ENCODE data around the gene ZNF433.
"Not testable (repeated sequence)": the region's sequence is repeated elsewhere in the genome, so short reads cannot be mapped to it uniquely, and the experiment has no call there.

Gene ZNF433

DNA sequence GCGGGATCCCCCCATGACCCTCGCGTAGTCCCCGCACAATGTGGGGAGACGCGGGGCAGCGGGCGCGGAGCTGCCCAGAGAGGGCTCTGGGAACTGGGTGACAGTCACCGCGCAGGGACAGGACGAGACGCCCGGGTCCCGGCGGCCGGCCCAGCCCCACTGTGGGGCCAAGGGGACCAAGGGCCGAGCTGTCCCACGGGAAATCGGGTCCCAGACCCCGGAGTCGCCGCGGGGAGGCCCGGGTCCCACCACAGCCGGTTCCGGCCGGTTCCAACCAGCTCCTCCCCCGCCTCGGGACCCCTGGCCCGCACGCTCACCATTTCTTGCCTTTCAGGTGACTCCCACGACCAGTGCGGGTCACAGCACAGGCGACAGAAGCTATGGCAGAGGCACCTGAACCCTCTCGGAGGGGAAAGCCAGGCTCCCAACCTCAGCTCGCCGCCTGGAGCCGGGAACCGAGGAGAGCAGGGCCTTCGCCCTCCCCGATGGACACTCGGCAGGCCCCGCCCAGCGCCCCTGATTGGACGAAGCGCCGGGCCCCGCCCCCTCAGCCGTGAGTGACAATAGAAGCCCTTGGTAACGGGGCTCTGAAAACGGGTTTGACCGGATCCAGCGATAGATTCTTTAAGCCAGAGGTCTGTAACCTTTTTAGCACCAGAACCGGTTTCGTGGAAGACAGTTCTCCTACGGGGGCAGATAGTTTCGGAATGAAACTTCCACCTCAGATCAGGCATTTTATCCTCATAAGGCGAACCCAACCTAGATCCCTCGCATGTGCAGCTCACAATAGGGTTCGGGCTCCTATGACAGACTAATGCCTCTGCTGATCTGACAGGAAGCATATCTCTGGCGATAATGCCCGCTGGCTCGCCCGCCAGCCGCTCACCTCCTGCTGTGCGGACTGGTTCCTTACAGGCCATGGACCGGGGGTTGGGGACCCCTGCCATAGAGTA lies at the start of gene ZNF433:
Gene ZNF433, minus strand, starts transcription at position 460 of the 953 bp plus-strand sequence. Its CDS starts 140 bp downstream, at position 320.
- DNase-seq: peak; percentile 97

DNA sequence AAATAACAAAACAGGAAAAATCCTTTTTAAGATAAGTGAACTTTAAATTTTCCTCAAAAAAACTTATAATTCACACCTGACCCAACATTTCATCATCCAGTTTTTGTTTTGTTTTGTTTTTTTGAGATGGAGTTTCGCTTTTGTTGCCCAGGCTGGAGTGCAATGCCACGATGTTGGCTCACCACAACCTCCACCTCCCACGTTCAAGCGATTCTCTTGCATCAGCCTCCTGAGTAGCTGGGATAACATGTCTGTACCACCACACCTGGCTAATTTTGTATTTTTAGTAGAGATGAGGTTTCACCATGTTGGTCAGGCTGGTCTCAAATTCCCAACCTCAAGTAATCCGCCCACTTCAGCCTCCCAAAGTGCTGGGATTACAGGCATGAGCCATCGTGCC lies 47.9 kb upstream of the ZNF433 start:
- not testable (repeated sequence) for DNase-seq

DNA sequence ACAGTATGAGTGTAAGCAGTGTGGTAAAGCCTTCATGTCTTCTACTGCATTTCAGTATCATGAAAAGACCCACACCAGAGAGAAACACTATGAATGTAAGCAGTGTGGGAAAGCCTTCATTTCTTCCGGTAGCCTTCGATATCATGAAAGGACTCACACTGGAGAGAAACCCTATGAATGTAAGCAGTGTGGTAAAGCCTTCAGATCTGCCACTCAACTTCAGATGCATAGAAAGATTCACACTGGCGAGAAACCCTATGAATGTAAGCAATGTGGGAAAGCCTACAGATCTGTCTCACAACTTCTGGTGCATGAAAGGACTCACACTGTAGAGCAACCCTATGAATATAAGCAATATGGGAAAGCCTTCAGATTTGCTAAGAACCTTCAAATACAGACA lies 41.9 kb upstream of the ZNF433 start:
- no peak for DNase-seq

DNA sequence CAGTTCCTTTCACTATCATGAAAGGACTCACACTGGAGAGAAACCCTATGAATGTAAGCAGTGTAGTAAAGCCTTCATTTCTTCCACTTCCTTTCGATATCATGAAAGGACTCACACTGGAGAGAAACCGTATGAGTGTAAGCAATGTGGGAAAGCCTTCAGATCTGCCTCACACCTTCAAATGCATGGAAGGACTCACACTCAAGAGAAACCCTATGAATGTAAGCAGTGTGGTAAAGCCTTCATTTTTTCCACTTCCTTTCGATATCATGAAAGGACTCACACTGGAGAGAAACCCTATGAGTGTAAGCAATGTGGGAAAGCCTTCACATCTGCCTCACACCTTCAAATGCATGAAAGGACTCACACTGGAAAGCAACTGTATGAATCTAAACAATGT lies 40.9 kb upstream of the ZNF433 start:
- not testable (repeated sequence) for DNase-seq

DNA sequence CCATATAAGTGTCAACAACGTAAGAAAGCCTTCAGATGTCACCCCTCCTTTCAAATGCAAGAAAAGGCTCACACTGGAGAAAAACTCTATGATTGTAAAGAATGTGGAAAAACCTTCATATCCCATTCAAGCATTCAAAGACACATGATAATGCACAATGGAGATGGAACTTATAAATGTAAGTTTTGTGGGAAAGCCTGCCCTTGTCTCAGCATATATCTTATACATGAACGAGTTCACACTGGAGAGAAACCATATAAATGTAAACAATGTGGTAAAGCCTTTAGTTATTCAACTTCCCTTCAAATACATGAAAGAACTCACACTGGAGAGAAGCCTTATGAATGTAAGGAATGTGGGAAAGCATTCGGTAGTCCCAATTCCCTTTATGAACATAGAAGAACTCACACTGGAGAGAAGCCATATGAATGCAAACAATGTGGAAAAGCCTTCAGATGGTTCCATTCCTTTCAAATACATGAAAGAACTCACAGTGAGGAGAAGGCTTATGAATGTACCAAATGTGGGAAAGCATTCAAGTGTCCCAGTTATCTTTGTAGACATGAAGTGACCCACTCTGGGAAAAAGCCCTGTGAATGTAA lies 40.2 kb upstream of the ZNF433 start:
- DNase-seq: no peak

DNA sequence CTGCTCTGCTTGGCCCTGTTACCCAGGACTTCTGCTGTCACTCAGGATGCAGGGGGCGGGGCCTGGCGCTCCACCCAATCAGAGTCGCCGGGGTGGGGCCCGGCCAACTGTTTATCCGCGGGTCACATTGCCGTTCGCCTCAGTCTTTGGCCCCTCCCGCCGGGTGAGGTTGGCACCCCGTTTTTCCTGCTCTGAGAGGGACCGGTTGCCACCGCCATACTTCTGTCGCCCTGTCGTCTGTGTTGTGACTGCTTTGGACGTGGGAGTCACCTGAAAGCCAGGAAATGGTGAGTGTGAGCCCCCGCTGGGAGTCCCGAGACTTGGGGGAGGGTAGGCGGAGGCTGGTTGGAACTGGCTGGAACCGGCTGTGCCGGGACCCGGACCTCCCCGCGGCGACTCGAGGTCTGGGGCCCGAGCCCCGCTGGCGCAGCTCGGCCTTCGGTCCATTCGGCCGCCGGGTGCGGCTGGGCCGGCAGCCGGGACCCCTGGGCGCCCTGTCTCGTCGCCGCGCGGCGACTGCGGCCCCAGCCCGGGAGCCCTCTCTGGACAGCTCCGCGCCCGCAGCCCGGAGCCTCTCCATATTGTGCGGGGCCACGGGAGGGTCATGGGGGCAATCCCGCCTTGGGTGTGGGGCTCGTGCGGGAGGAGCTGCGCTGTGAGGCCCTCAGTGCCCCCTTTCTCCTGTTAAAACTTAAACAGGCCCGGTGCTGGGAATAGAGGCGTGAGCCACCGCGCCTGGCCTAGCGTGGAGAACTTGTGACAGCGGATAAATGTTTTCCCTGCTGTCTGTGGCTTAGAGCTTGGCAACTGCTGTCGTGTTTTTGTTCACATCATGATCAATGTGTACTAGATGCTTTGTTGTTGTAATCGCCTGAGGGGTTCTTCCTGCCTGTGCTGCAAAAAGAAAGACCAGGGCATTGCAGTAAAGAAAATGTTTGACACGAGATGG lies 29.4 kb upstream of the ZNF433 start, which contains the start of gene ZNF844:
Gene ZNF844, plus strand, starts transcription at position 142 of the 949 bp plus-strand sequence. Its CDS starts 143 bp downstream, at position 285.
- peak; percentile 96 for DNase-seq

DNA sequence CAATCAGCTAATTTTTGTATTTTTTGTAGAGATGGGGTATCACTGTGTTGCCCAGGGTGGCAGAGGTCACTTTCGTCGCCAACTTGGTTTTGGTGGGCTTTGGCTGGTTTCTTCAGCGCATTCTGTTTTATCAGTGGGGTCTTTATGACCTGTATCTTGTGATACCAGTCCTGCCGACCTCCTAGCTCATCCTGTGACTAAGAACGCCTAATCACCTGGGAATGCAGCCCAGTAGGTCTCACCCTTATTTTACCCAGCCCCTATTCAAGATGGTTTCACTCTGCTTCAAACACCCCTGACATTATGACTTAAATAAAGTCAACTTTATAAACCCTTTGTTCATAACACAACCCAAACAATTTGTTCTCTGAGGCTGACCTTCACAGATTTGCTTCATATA lies 20.3 kb upstream of the ZNF433 start:
- no peak for DNase-seq

DNA sequence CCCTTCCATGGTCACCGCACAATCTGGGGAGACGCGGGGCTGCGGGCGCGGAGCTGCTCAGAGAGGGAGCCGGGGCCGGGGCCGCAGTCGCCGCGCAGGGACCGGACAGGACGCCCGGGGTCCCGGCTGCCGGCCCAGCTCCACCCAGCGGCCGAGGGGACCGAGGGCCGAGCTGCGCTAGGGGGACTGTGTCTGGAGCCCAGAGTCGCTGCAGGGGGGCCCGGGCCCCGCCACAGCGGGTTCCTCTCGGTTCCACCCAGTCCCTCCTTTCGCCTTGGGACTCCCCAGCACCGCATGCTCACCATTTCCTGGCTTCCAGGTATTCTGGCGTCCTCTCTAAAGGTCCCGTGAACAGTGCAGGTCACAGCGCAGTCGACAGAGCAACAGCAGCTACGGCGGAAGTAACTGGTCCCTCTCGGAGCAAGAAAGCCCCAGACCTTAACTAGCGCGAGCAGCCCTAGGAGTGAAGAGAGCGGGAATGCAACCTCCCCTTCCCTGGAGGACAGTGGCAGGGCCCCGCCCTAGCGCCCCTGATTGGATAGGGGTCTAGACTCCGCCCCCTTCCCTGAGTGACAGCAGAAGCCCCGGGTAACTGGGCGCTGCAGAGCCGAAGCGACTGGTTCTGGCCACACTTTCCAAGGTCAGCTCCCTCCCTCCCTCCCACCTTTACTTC lies 17.2 kb upstream of the ZNF433 start, which contains the start of gene ZNF878:
Gene ZNF878, minus strand, starts transcription at position 465 of the 673 bp plus-strand sequence. Its CDS starts 160 bp downstream, at position 305.
- DNase-seq: peak; percentile 93

DNA sequence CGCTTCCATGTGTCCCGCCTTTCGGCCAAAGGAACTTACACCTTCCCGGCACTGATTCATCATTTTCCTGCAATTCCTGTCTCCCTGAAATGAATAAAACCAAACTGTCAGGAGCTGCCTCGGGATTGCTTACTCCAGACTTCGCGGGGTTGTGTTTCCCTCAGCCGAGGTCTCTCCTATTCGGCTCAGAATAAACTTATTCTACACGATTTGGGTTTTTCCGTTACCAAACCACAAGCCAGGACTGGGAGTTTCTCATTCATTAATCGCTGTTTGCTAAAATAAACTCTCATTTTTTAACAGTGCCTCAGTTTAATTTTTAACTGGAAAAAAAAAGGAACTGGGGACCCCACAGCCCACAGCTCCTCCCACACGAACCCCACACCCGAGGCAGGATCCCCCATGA lies 16.6 kb upstream of the ZNF433 start:
- no peak for DNase-seq

DNA sequence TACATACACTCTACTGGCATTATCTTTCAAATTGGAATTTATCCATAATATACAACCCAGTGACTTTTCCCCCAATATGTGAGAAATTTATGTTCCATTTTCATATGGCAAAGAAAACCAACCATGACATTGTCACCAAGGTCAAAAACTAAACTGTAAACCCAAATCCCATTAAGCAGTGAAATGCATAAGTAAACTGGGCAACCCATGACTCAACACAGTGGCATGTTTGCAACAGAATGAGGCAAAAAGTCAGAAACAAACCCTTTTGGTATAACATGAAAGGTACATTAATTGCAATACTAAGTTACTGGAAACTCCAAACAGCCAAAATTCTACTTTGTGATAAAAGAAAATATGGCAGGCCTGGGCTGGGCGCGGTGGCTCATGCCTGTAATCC lies 12.4 kb upstream of the ZNF433 start:
- no peak for DNase-seq

DNA sequence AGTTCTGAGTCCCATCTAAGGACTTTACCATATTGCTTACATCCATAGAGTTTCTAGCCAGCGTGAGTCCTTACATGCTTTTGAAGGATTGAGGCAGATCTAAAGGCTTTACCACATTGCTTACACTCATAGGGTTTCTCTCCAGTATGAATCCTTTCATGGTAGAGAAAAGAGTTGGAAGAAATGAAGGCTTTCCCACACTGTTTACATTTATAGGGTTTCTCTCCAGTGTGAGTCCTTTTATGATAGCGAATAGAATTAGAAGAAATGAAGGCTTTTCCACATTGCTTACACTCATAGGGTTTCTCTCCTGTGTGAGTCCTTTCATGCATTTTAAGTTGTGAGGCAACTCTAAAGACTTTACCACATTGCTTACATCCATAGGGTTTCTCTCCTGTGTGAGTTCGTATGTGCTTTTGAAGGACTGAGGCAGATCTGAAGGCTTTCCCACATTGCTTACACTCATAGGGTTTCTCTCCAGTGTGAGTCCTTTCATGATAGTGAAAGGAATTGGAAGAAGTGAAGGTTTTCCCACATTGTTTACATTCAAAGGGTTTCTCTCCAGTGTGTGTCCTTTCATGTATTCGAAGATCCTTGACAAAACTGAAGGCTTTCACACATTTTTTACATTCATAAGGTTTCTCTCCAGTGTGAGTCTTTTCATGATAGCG lies 8.4 kb upstream of the ZNF433 start:
- no peak for DNase-seq

DNA sequence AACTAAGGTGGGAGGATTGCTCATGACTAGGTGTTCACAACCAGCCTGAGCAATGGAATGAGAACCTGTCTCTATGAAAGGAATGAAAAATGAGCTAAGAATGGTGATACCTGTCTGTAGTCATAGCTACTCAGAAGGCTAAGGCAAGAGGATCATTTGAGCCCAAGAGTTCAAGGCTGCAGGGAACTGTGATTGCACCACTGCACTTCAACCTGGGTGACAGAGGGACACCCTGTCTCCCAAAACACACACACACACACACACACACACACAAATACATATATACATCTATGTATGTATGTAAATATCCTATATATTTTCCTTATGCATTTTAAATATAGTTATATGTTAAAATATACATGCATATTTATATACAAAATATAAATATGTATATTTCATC lies 7.4 kb upstream of the ZNF433 start:
- DNase-seq: no peak

DNA sequence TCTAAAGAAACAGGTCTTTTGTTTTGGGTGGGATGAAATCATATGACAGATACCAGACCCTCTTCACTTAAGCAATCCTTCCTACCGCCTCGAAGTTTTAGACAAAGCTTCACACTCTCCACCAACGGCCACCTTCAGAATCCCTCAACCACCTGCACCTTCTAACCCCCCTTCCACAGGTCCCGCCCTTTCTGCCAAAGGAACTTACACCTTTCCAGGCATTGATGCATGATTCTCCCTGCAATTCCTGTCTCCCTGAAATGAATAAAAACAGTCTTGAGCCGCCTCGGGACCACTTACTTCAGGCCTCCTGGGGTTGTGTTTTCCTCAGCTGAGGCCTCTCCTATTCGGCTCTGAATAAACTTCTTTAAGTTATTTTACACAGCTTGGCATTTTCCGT lies 859 bp downstream of the ZNF433 start:
- DNase-seq: peak; percentile 36

DNA sequence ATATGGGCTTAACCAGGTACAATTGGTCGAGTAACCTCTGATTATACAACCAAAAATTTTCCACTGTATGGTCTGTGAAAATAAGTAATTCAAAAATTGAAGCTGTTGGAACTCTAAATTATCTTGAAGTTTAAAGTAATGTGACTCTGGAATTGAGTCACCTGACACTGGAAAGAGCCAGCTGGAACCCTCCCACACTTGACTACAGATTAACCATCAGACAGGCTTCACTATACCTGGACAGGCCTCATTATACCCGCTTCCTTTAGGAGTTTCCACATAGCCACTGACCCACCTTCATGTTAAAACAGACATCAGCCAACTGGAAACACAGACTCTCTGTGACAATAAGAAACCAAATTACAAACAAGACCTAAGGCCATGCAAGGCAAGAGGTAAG lies 1.3 kb downstream of the ZNF433 start:
- no peak for DNase-seq

DNA sequence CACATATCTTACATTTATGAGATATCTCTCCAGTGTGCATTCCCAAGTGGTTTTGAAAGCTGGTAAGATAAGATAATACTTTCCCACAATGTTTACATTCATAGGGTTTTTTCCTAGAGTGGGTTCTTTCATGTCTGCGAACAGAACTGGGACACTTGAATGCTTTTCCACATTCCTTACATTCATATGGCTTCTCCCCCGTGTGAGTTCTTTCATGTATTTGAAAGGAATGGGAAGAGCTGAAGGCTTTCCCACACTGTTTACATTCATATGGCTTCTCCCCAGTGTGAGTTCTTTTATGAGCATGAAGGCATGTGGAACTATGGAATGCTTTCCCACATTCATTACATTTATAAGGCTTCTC lies 19.7 kb downstream of the ZNF433 start:
- DNase-seq: no peak

DNA sequence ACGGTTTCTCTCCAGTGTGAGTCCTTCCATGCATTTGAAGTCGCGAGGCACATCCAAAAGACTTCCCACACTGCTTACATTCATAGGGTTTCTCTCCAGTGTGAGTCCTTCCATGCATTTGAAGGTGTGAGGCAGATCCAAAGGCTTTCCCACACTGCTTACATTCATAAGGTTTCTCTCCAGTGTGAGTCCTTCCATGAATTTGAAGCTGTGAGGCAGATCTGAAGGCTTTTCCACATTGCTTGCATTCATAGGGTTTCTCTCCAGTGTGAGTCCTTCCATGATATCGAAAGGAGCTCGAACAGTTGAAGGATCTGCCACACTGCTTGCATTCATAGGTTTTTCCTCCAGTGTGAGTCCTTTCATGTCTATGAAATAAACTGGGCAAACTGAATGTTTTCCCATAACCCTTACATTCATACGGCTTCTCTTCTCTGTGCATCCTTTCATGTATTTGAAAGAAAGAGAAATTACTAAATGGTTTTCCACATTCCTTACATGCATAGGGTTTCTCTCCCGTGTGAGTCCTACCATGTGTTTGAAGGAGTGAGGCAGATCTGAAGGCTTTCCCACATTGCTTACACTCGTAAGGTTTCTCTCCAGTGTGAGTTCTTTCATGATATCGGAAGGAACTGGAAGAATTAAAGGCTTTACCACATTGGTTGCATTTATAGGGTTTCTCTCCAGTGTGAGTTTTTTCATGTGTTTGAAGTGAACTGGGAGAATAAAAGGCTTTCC lies 20.3 kb downstream of the ZNF433 start:
- no peak for DNase-seq

DNA sequence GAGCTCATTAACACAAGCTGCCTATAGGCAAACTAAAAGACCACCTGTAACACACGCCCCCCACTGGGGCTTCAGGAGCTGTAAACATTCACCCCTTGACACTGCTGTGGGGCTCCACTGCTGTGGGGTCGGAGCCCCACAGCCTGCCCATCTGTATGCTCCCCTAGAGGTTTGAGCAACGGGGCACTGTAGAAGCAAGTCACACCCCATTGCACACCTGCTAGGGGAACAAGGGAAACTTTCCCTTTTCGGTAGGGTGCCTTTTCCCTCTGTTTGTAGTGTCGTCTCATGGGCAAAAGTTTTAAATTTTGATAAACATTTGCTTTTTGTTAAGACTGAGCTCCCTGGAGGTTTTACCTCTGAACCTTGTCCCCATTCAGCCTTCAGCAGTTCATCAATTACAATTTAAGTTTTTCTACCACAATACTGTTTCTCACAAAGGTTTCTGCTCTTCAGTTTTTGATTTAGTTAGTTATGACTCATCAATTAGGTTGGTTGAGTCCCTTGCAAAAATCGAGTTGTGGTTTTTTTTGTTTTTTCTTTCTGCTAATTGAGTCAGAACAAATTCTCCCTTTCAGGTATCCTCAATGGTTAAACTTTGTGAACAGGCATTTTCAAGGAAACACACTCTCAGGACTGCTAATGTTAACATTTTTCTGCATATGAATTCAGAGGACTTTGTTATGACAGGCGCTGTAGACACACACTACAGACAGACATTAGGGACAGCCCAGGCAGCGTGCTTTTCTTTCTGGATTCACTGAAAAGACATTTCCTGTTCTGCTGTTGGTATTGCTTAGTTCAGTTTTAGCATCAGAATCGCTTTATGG lies 35.1 kb downstream of the ZNF433 start:
- no peak for DNase-seq

DNA sequence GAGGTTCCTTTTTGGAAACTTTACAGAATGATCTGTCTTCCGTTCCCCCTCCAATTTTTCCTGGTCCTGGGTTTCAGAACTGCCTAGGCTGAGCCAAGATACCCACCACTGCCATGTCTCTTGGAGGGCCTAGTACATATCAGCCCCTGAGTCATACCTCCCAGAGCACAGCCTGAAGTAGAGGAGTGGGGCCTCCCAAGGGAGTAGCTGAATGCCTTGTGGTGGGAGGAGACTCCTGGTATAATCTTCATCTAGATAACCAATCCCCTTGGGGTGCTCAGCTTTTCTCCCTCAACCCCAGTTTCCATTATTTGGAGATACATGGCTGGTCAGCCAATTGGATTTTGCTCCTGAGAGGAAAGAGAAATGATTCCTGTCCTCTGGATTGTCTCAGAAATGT lies 40.3 kb downstream of the ZNF433 start:
- DNase-seq: no peak

DNA sequence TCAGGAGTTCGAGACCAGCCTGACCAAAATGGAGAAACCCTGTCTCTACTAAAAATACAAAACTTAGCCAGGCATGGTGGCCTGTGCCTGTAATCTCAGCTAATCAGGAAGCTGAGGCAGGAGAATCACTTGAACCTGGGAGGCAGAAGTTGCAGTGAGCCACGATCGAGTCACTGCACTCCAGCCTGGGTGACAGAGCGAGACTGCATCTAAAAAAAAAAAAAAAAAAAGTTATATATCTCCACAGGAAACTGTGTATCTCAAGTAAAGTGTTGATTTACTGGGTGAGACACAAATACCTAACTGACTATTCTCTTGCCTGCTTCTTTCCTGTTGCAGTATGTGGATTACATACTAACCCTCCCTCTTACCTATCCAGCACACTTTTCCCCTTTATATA lies 43.6 kb downstream of the ZNF433 start:
- DNase-seq: not testable (repeated sequence)

DNA sequence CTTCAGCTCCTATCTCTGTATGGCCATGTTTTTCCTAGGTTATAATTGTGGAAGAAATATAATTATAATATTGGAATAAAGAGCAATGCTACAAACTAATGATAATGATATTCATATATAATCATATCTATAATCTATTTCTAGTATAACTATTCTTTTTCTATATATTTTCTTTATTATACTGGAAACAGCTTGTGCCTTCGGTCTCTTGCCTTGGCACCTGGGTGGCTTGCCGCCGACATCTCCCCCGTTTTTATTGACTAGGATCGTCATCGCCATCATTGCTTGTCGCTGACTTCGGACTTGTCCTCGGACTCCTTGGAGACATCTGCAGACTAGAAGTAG lies 46.4 kb downstream of the ZNF433 start:
- no peak for DNase-seq
